HG03025 (cell line): ENCODE results near the gene CCT5.
"Not testable (repeated sequence)": the region's sequence is repeated elsewhere in the genome, so short reads cannot be mapped to it uniquely, and the experiment has no call there.

Experiments used
- ATAC-seq: cut with Tn5 transposase; IDR thresholded peaks from one replicate; pipeline ENCODE4 v1.9.1; 2021; ENCODE audit warnings: mild to moderate bottlenecking, moderate library complexity; ENCODE audit not compliant: unreplicated experiment, low FRiP score

CCT5 gene

DNA sequence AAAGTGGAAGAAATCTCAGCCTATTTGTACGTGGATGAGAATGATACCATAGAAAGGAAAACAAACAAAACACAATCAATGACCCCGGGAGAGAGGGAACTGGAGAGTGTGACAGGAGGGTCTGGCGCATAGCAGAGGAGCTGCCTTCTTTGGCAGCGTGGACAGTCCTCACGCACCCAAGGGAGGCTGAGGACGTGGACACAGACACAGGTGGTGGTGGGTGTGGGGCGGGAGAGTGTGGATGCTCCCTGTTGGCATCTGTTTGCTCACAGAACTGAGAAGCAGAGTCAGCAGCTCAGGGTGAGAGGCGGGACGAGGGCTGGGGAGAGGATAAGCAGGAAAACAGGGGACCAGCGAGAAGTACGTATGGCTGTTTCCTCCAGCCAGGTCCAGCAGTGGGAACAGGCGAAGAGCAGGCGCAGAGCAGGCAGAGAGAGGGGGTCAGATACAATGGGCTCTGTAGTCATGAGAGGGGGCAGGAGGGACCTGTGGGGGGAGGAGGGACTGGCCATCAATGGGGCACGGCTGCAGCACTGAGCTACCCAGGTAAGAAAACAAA is 47.6 kb downstream of the CCT5 start:
- no peak for ATAC-seq

DNA sequence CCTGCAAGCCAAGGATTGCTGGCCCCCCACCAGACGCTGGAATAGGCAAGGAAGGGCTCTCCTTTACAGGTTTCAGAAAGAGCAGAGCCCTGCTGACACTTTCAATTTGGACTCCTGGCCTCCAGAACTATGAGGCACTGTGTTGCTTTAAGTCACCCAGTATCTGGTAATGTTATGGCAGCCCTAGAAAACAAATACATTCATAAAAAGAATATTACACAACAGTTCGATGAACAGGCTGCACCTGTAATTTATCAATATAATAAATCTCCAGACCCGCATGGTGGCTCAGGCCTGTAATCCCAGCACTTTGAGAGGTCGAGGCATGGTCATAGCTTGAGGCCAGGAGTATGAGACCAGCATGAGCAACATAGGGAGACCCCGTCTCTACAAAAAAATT is 50.2 kb downstream of the CCT5 start:
- ATAC-seq, result no peak

DNA sequence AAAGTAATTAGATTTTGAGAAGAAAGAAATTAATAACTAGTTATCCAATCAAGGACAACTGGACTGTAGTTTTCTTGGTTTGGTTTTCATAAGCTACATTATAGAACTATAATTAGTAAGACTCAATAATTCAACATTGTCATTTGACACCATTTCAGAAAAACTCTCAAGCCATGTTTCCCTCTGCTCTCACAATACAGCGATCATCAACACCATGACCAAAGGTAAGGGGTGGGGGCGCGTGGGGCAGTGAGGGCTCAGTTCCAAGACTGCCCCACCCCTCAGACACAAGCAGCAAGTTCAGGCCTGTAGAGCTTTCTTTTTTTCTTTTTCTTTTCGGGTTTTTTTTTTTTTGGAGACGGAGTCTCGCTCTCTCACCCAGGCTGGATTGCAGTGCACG is 51.2 kb downstream of the CCT5 start:
- ATAC-seq, result no peak

DNA sequence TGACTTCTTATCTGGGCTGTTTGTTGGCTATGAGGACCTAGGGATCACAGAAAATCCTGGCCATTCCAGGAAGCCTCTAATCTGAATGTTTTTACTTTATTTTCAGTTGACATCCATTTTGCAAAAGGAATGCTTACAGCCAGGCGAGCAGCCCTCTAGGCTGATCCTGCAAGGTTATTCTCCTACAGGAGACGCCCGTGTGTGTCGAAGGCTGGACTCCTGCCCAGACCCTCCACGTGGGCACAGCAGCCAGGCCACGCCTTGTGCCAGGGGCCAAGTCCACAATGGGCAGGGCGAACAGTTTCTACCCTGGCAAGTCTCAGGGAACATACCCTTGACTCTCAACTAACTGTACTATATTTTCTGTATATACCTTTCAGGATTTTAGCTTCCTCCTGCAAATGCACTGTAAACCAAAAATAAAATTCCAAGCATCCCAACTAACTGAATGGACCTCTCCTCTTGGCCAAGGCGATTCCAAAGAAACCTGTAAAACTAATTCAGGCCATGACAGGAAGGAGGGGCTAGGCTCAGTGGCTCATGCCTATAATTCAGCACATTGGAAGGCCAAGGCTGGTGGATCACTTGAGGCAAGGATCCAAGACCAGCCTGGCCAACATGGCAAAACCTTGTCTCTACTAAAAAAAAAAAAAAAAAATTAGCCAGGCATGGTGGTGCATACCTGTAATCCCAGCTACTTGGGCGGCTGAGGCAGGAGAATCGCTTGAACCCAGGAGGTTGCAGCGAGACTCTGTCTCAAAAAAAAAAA is 51.9 kb downstream of the CCT5 start:
- ATAC-seq, result no peak

DNA sequence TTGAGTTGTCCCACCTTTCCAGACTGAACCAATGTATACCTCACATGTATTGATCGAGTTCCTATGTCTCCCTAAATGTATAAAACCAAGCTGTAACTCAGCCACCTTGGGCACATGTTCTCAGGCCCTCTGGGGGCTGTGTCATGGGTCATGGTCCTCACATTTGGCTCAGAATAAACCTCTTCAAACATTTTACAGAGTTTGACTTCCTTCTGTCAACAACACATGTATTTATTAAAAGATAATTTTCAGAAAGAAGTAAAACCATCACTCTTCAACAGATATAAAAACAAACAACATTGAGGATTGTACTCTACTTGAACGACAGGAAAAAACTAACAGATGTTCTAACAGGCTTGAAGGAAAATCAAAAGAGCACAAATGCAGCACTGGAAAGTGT is 53.1 kb downstream of the CCT5 start:
- ATAC-seq, result no peak

DNA sequence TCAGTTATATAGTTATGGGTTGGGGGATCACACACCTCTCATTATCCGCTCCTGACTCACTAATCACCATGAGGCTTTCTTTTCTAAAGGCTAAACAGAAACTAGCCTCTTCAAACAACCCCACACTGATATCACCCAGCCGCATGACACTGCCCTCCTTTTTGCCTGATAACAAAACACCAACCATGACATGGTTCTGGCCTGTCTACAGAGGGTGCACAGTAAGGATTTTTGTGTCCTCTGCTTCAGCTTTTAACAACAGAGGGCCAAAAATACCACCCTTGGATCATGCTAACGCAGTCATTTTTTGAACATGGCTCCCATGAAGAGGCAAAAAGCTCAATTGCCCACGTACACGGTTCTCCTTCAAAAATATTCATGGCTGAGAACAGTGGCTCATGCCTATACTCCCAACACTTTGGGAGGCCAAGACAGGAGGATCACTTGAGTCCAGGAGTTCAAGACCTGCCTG is 53.7 kb downstream of the CCT5 start:
- ATAC-seq, result no peak

DNA sequence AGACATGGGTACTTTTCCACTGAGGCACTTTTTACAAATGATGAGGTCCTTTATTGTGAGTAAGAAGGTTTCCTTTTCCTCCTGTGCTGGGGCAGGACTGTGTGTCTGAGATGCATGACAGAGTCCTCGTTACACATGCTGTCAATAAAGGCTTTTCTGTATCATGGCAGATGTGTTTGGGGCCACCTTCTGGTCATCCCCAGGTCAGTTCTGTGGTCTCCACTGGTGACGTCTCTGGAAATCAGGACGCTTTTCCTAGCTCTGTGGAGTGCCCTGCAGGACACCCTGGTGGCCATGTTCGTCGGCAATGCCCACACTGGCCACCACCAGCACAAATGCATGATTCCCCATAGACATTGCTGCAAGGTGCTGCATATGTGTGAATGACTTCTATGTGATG is 54.9 kb downstream of the CCT5 start:
- no peak for ATAC-seq

DNA sequence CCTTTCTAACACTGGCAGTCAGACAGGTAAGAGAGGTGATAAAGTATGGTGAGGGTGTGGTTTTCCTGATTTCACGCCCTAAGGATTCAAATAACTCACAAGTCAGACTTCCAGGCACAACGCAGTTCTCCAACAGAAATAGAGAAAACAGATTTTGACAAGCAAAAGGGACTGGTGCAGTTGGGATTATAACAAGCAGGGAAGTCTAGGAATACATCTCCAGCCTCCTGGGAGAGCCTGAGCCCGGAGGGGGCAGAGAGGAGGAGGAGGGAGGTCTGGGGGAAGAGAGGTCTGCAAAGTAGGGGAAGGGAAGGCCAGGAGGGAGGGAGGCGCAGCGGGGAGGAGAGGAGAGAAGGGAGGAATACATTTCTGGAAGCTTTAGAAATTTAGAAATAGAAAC is 56.0 kb downstream of the CCT5 start:
- ATAC-seq, result no peak

DNA sequence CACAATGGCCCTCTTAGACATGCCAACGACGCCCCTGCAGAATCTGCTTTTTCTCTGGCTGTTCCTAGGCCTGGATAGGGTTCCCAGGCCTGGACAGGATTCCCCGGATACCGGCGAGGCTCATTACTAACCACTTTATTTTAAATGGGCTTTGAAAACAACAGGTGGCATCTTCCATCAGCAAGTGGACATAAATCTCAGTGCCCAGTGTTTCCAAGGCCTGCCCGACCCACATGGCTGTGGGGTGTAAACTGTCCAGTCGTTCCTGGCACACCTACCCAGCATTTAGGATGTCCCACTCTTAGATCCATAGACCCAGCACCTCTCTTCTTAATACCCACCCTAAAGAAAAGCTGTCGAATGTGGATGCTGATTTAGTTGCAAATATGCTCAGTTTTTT is 56.7 kb downstream of the CCT5 start:
- no peak for ATAC-seq

DNA sequence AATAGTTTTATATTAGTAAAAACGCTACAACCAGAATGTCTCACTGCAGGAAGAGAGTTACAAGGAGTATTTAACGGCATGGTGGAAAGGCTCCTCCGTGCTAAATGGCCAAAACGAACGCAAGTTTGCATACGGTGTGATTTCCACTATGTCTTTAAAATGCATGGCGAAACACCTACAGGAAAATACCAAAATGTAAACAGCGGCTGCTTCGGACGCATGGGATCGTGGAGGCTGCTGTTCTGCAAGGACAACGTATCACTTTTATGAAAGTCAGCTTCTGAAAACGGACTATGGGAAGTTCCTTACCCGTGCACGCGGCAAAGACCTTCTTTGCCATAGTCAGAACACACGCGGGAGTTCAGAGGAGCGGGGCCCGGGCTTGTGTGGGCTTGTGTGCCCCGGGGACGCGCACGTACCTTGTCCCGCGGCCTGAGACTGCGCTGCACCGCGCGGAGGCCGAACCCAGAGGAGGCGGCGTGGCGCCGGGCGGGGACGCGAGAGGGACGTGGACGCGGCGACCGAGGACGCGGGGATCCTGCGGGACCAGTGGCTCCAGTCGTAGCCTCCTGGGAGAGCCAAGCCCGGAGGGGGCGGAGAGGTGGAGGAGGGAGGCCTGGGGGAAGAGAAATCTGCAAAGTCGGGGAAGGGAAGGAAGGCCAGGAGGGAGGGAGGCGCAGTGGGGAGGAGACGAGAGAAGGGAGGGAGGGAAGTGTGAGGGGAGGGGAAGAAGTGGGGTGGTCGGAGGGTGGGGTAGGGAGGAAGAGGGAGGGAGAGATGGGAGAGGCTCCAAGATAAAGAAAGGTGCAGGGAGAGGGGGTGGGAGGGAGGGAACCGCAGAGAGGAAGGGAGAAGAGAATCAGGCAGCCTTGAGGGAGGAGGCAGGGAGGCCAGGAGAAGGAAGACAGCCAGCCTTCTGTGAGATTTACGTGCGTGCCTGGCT is 57.4 kb downstream of the CCT5 start, which contains the start of gene CMBL:
CMBL (minus strand) TSS at position 697 of the 943 bp plus-strand sequence. CDS start 17,140 bp downstream, outside the sequence.
- peak; percentile 74 for ATAC-seq

DNA sequence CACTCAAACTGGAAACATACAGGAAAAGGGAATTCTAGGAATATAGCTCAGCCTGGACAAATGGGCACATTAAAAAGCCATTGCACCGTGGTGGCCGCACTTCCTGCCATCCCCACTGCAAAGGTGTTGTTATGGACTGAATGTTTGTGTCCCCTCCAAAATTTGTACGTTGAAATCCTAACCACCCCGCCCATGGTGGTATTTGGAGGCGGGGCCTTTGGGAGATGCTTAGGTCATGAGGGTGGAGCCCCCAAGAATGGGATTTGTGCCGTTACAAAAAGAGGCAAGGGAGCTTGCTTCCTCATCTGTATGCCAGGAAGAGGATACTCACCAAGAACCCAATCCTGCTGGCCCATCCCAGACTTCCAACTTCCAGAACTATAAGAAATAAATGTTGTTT is 58.8 kb downstream of the CCT5 start:
- ATAC-seq, result no peak

DNA sequence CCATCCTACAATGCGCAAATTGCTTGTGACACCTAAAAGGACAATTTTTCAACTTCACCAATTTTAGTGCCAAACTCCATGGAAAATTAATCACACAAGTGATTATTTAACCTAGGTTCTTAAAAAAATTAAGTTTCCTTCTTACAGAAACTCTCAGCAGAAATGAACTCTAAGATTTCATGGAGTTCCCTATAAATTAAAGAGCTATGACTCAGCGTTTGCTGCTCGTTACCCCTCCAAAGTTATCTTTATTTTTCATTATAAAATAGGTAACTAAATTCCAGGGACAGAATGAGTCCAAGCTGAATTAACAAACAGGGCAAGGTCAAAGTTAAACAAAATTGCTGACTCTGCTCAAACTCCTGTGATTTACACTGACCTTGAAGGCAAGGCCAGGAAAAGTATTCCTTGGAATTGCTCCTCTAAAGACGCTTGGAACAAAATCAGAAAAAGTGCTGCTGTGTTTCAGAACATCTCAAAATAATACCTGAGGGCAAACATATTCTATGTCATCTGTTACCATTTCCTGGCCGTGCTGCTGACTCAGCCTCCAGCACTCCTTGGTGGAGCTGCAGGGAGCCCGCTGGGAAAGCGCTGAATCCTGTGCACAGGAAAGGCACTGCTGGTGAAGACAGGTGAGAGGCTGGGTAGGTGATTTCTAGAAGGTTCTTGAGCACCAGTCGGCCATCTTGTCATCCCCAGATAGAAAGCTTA is 60.1 kb downstream of the CCT5 start:
- ATAC-seq, result no peak

DNA sequence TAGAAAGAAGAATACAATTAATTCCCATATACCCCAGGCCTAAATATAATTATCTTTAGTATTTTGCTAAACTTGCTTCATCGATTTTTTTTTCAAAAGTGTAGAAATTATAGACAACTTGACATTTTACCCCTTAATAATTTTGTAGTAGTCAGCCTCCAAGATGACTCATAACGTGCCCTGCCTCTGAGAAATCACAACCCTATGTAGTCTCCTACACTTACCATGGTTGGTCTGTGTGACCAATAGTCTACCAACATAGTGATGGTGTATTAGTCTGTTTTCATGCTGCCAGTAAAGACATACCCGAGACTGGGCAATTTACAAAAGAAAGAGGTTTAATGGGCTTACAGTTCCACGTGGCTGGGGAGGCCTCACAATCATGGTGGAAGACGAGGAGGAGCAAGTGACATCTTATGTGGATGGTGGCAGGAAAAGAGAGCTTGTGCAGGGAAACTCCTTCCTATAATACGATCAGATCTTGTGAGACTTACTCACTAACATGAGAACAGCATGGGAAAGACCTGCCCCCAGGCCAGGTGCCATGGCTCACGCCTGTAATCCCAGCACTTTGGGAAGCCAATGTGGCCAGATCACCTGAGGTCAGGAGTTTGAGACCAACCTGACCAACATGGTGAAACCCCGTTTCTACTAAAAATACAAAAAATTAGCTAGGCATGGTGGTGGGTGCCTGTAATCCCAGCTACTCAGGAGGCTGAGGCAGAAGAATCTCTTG is 60.9 kb downstream of the CCT5 start:
- not testable (repeated sequence) for ATAC-seq

DNA sequence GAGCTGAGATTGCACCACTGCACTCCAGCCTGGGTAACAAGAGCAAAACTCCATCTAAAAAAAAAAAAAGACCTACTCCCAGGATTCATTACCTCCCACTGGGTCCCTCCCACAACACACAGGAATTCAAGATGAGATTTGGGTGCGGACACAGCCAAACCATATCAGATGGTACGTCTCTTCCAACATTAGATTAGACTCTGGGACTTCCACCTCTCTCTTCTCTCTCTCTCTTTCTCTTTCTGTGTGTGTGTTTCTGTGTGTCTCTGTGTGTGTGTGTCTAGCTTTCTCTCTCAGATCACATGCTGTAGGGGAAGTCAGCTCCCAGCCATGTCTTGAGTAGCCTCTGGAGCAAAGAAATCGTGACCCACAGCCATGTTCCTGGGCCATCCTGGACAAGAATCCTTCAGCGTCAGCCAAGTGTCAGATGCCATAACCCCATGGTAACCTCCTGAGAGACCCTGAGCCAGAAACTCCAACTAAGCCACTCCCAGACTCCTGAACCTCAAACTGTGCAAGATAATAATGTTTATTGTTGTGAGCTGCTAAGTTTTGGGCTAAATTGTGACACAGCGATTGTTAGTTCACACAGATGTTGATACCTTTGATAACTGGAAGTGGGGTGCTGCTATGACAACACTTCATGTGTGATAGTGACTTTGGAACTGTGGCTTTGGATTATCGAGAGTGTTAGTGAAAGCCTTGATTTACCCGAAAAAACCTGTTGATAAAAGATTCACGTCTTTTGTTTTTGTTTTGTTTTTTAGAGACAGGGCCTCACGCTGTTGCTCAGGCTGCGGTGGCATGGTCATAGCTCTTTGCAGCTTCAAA is 61.7 kb downstream of the CCT5 start:
- ATAC-seq, result no peak

DNA sequence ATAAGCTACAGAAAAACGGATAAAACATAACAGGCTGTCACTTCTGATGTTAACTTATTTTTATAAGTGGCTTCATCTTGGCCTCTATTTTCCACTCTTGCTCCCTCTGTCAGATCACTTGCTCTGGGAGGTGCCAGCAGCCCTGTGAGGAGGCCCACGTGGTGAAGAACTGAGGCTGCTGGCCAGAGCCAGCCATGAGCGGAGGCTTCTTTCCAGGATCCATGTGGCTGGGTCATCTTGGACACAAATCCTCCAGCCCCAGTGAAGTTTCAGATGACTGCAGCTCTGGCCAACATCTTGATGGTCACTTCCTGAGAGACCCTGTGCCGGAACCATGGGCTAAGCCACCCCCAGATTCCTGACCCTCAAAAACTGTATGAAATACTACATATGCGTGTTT is 65.1 kb downstream of the CCT5 start:
- no peak for ATAC-seq
